ENCODE measurements around the gene PACRG. TPM values are rescaled to one million over a fixed set of nuclear protein-coding genes. Genes with fewer than 3 reads are reported as not detected.

PACRG gene
- total and polyA plus RNA-seq, 2 of the 8 experiments (the other 6 are each of a cell fraction or from before 2014, with no cell fraction given), result 0.44 to 0.54 TPM

DNA sequence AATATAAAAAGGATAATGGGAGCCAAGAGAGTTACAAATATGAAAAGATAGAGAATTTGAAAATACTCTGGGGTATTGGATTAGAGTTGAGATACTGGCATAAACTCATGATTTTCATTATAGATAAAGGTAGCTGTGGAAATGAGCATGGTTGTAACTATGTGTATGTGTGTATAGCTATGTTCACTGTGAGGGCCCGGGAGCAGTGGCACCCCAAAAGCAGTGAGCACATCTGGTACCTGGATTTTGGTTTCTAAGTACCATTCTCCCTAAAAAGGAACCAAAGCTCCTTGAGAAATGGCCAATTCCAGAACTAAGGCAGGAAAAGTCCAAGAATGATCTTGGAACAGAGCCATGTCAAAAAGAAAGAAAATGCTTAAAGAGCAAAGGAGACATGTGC, 484.3 kb downstream of the PACRG start (continued):
- no peak for TF ChIP-seq SP1 (IDR thresholded peaks at IDR 0.05; ENCODE audit: low read depth, low read length)
- TF ChIP-seq, protein P1, sequence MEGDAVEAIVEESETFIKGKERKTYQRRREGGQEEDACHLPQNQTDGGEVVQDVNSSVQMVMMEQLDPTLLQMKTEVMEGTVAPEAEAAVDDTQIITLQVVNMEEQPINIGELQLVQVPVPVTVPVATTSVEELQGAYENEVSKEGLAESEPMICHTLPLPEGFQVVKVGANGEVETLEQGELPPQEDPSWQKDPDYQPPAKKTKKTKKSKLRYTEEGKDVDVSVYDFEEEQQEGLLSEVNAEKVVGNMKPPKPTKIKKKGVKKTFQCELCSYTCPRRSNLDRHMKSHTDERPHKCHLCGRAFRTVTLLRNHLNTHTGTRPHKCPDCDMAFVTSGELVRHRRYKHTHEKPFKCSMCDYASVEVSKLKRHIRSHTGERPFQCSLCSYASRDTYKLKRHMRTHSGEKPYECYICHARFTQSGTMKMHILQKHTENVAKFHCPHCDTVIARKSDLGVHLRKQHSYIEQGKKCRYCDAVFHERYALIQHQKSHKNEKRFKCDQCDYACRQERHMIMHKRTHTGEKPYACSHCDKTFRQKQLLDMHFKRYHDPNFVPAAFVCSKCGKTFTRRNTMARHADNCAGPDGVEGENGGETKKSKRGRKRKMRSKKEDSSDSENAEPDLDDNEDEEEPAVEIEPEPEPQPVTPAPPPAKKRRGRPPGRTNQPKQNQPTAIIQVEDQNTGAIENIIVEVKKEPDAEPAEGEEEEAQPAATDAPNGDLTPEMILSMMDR (IDR thresholded peaks at IDR 0.05; ENCODE audit: control extremely low read depth in 1 of 3, insufficient read depth in 1 of 3, low read depth in 1 of 3, low read length in 3 of 3), result no peak
